ENCODE measurements around the gene FNTB. TPM values are rescaled to one million over a fixed set of nuclear protein-coding genes. Genes with fewer than 3 reads are reported as not detected.

The FNTB gene
- total and polyA plus RNA-seq, 2 donors (not counting 1 experiment from before 2014, with no cell fraction given) = 6.6 to 10.2 TPM

DNA sequence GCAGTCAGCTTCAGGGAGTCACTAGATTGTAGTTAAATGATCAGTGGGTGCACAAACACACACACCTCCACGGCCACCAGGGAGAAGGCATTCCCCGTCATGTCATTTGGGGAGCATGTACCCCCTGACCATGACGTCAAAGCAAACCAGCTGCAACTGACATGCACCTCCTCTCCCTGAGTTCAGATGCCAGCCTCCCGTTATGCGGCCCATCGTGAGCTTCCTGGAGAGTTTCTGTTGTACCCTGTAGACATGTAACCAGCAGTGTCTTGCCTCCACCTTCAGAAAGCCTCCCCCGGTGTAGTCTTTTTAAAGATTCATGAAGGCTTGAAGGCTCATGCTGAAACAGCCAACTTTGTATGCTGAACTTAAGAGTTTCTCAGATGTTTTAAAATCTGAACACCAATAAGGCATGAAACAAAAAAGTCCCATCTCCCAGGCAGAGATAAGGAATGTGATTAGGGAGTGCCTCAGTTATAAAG, 54.8 kb downstream of the FNTB start:
- H3K27ac Mint-ChIP-seq = no peak overlapping the region
- Histone ChIP-seq H3K9me3 (ENCODE audit: control extremely low read depth in 1 of 3, control insufficient read depth in 2 of 3, insufficient read depth in 1 of 3, low read length in 2 of 3) (no peaks in the 10 kb centered on the region), H3K27ac (ENCODE audit: low read length in 2 of 2) (no peak overlapping the region), H3K79me2 (ENCODE audit: control insufficient read depth, insufficient read depth, low read length) (no peaks in the 10 kb centered on the region), H3K36me3 (replicated peaks in 1 of 2; ENCODE audit: control extremely low read depth in 1 of 2, control insufficient read depth in 1 of 2, extremely low read depth in 1 of 2, insufficient read depth in 2 of 2, low read length in 1 of 2) (peaks cover 0 to 14% of the 10 kb centered on the region in 2 experiments), H2AFZ (ENCODE audit: insufficient read depth, low read depth, low read length, poor library complexity, severe bottlenecking) (no peak overlapping the region), H3K27me3 (replicated peaks in 1 of 4; ENCODE audit: control extremely low read depth in 1 of 4, control insufficient read depth in 3 of 4, insufficient read depth in 4 of 4, low read length in 3 of 4) (no peaks in the 10 kb centered on the region), H3K4me3 (ENCODE audit: control extremely low read depth in 1 of 5, extremely low read depth in 1 of 5, insufficient read depth in 1 of 5, low read depth in 2 of 5, low read length in 4 of 5) (no peak overlapping the region), H3K4me1 (ENCODE audit: control insufficient read depth in 2 of 2, insufficient read depth in 2 of 2, low read length in 2 of 2) (peaks cover 10 to 12% of the 10 kb centered on the region in 2 donors), H3K9ac (ENCODE audit: low read length) (no peak overlapping the region), H4K20me1 (ENCODE audit: control insufficient read depth, insufficient read depth, low read length, poor library complexity, severe bottlenecking) (no peaks in the 10 kb centered on the region), H3K4me2 (replicated peaks; ENCODE audit: low read depth, low read length, poor library complexity, severe bottlenecking) (no peak overlapping the region)
- POLR2A ChIA-PET = no interaction called here
- intact Hi-C loops (cut with micrococcal nuclease) = no loop called here
- ATAC-seq (ENCODE audit: low read depth) = no peak
- 95% methylated on average over 5 of the region's 7 CpGs for WGBS (ENCODE audit: insufficient coverage)
- peaks cover 10% of the 10 kb centered on the region for H3K4me1 Mint-ChIP-seq
- no peaks in the 10 kb centered on the region for H3K27me3 Mint-ChIP-seq
- TF ChIP-seq, protein P1, sequence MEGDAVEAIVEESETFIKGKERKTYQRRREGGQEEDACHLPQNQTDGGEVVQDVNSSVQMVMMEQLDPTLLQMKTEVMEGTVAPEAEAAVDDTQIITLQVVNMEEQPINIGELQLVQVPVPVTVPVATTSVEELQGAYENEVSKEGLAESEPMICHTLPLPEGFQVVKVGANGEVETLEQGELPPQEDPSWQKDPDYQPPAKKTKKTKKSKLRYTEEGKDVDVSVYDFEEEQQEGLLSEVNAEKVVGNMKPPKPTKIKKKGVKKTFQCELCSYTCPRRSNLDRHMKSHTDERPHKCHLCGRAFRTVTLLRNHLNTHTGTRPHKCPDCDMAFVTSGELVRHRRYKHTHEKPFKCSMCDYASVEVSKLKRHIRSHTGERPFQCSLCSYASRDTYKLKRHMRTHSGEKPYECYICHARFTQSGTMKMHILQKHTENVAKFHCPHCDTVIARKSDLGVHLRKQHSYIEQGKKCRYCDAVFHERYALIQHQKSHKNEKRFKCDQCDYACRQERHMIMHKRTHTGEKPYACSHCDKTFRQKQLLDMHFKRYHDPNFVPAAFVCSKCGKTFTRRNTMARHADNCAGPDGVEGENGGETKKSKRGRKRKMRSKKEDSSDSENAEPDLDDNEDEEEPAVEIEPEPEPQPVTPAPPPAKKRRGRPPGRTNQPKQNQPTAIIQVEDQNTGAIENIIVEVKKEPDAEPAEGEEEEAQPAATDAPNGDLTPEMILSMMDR (IDR thresholded peaks at IDR 0.05) = no peak
- TF ChIP-seq EZH2 (IDR thresholded peaks at IDR 0.05; ENCODE audit: borderline replicate concordance, insufficient read depth, low read depth, low read length, poor library complexity, severe bottlenecking) = no peak
- H3K9me3 Mint-ChIP-seq (ENCODE audit: insufficient read depth) = no peaks in the 10 kb centered on the region
- no peak for DNase-seq
- no peak overlapping the region for H3K4me3 Mint-ChIP-seq
- CTCF ChIA-PET = no interaction called here

GRCh38 chr14:65042296-65042695, 55.6 kb downstream of the FNTB start:
- WGBS (ENCODE audit: insufficient coverage) = 71% methylated on average over 3 of the region's 3 CpGs
- no peaks in the 10 kb centered on the region for H3K9me3 Mint-ChIP-seq (ENCODE audit: insufficient read depth)
- peaks cover 10% of the 10 kb centered on the region for H3K4me1 Mint-ChIP-seq
- no peak overlapping the region for H3K27ac ChIP-seq (ENCODE audit: low read length in 2 of 2)
- no peak for ATAC-seq (ENCODE audit: low read depth)
- DNase-seq = no peak
- intact Hi-C loops (cut with micrococcal nuclease) = no loop called here
- H4K20me1 ChIP-seq (ENCODE audit: control insufficient read depth, insufficient read depth, low read length, poor library complexity, severe bottlenecking) = no peaks in the 10 kb centered on the region
- CTCF ChIA-PET = interaction anchor here (0.6 kb wide), 1 partner anchor 267 kb away, joined by 5 read pairs; no protein-coding TSS in a partner anchor
- peaks cover 10 to 12% of the 10 kb centered on the region in 2 donors for H3K4me1 ChIP-seq (ENCODE audit: control insufficient read depth in 2 of 2, insufficient read depth in 2 of 2, low read length in 2 of 2)
- no peaks in the 10 kb centered on the region for H3K27me3 Mint-ChIP-seq
- peaks cover 0 to 14% of the 10 kb centered on the region in 2 experiments for H3K36me3 ChIP-seq (replicated peaks in 1 of 2; ENCODE audit: control extremely low read depth in 1 of 2, control insufficient read depth in 1 of 2, extremely low read depth in 1 of 2, insufficient read depth in 2 of 2, low read length in 1 of 2)
- H3K79me2 ChIP-seq (ENCODE audit: control insufficient read depth, insufficient read depth, low read length) = no peaks in the 10 kb centered on the region
- no peak overlapping the region for H3K9ac ChIP-seq (ENCODE audit: low read length)
- peak overlapping the region; percentile 14 for H3K4me2 ChIP-seq (replicated peaks; ENCODE audit: low read depth, low read length, poor library complexity, severe bottlenecking)
- no peaks in the 10 kb centered on the region for H3K27me3 ChIP-seq (replicated peaks in 1 of 4; ENCODE audit: control extremely low read depth in 1 of 4, control insufficient read depth in 3 of 4, insufficient read depth in 4 of 4, low read length in 3 of 4)
- POLR2A ChIA-PET = no interaction called here
- no peak overlapping the region for H3K4me3 ChIP-seq (ENCODE audit: control extremely low read depth in 1 of 5, extremely low read depth in 1 of 5, insufficient read depth in 1 of 5, low read depth in 2 of 5, low read length in 4 of 5)
- no peak overlapping the region for H3K27ac Mint-ChIP-seq
- no peak overlapping the region for H2AFZ ChIP-seq (ENCODE audit: insufficient read depth, low read depth, low read length, poor library complexity, severe bottlenecking)
- no peaks in the 10 kb centered on the region for H3K9me3 ChIP-seq (ENCODE audit: control extremely low read depth in 1 of 3, control insufficient read depth in 2 of 3, insufficient read depth in 1 of 3, low read length in 2 of 3)
- H3K4me3 Mint-ChIP-seq = no peak overlapping the region
- no peak for TF ChIP-seq EZH2 (IDR thresholded peaks at IDR 0.05; ENCODE audit: borderline replicate concordance, insufficient read depth, low read depth, low read length, poor library complexity, severe bottlenecking)
- TF ChIP-seq, protein P1 (IDR thresholded peaks at IDR 0.05) = no peak
